Activated CD4-positive, alpha-beta T cell treated with anti-CD3 and anti-CD28 coated beads, Interleukin-2, Interleukin-4, amounts not matched to agents 100 ng/mL and 50 ng/mL, durations not matched to agents 16 hours and 8 hours (primary cell): ENCODE measurements around the gene DYRK4.
A peak's percentile ranks its signal among the peaks of the same experiment; 100 is the strongest.
"Not testable (repeated sequence)": the region's sequence is repeated elsewhere in the genome, so short reads cannot be mapped to it uniquely, and the experiment has no call there.

ENCODE experiments used
- DNase-seq: peaks from one replicate; pipeline ENCODE4 v3.0.0-alpha.2; 2020; ENCODE audit warnings: low spot score

Gene DYRK4

GRCh38 chr12:4562034-4562657 lies at the start of gene DYRK4:
DYRK4 (plus strand) TSS chr12:4562208; CDS start chr12:4562246, 38 bp downstream.
- DNase-seq: no peak

GRCh38 chr12:4518106-4518728 lies 43.8 kb upstream of the DYRK4 start:
- no peak for DNase-seq

- not testable (repeated sequence) for DNase-seq
Observed at GRCh38 chr12:4523443-4523842, 38.6 kb upstream of the DYRK4 start.

- DNase-seq: no peak
Observed at GRCh38 chr12:4526923-4527546, 35.0 kb upstream of the DYRK4 start.

GRCh38 chr12:4530160-4530559 lies 31.8 kb upstream of the DYRK4 start:
- DNase-seq: no peak

- no peak for DNase-seq
Observed at GRCh38 chr12:4530982-4531586, 30.9 kb upstream of the DYRK4 start.

- DNase-seq: no peak
Observed at GRCh38 chr12:4535092-4535491, 26.9 kb upstream of the DYRK4 start.

- no peak for DNase-seq
Observed at GRCh38 chr12:4535871-4536270, 26.1 kb upstream of the DYRK4 start.

GRCh38 chr12:4538207-4539160 lies 23.5 kb upstream of the DYRK4 start, which contains the start of gene RAD51AP1:
RAD51AP1 (plus strand) TSS chr12:4538890; CDS start chr12:4538940, 50 bp downstream.
- DNase-seq: peak; percentile 96

- peak; percentile 9 for DNase-seq
Observed at GRCh38 chr12:4539167-4539870, 22.7 kb upstream of the DYRK4 start.

- DNase-seq: peak; percentile 27
Observed at GRCh38 chr12:4540170-4540569, 21.8 kb upstream of the DYRK4 start.

GRCh38 chr12:4540638-4541037 lies 21.4 kb upstream of the DYRK4 start:
- no peak for DNase-seq

GRCh38 chr12:4545195-4545594 lies 16.8 kb upstream of the DYRK4 start:
- no peak for DNase-seq

- no peak for DNase-seq
Observed at GRCh38 chr12:4552191-4552590, 9.8 kb upstream of the DYRK4 start.

GRCh38 chr12:4553943-4554342 lies 8.1 kb upstream of the DYRK4 start:
- DNase-seq: no peak

- no peak for DNase-seq
Observed at GRCh38 chr12:4555804-4556203, 6.2 kb upstream of the DYRK4 start.

GRCh38 chr12:4556735-4557530 lies 5.1 kb upstream of the DYRK4 start:
- DNase-seq: no peak

GRCh38 chr12:4557586-4557985 lies 4.4 kb upstream of the DYRK4 start:
- DNase-seq: no peak

- no peak for DNase-seq
Observed at GRCh38 chr12:4558171-4558570, 3.8 kb upstream of the DYRK4 start.

- DNase-seq: no peak
Observed at GRCh38 chr12:4563336-4563735, 1.3 kb downstream of the DYRK4 start.
